A549 (cell line): ENCODE results near the gene GDA. TPM values are rescaled to one million over a fixed set of nuclear protein-coding genes. Genes with fewer than 3 reads are reported as not detected.

Experiments
- ATAC-seq, 2 experiments: fragments of 200-7000 bp in 1 of 2; fragments of >200 bp in 1 of 2; cut with Nextera tagmentation in 1 of 2; cut with Tn5 transposase in 1 of 2; 3 replicates each; pipeline versions ENCODE4 v1.8.0 to v1.9.1; 2018 to 2020; ENCODE audit warnings: mild to moderate bottlenecking in 1 of 2, moderate library complexity in 1 of 2
- CTCF ChIA-PET: fragments of 300-600 bp; sonication (Branson Sonifier 250); formaldehyde crosslinking; extraction: SDS; loops from one replicate; lab custom pipeline; 2021; ENCODE audit warnings: antibody characterized with exemption, inconsistent platforms; lab: Yijun Ruan, JAX
- POLR2A ChIA-PET: fragments of 350-600 bp; formaldehyde crosslinking; extraction: SDS; loops from one replicate; lab custom pipeline; 2021; ENCODE audit warnings: antibody characterized with exemption, inconsistent platforms; lab: Yijun Ruan, JAX
- DNase-seq, 2 experiments: peaks; one replicate each; pipeline versions ENCODE4 v3.0.0 to v3.0.0-alpha.2; 2011 to 2016; ENCODE audit warnings: low read depth in 1 of 2, low spot score in 1 of 2
- FAIRE-seq: peaks from 2 replicates; lab custom pipeline; 2011; peaks lifted over from hg19 to GRCh38; lab: Jason Lieb, UNC
- H3K27ac ChIP-seq, 2 experiments: fragments of >200 bp; sonication (Bioruptor Twin); formaldehyde crosslinking; 3 replicates each; pipeline ENCODE4 v1.5.1; 2016 to 2017
- H3K4me1 ChIP-seq: fragments of >200 bp; sonication (Bioruptor Twin); formaldehyde crosslinking; 3 replicates; pipeline ENCODE4 v1.6.1; 2016
- H3K4me2 ChIP-seq: fragments of >200 bp; sonication (Bioruptor Twin); formaldehyde crosslinking; 3 replicates; pipeline ENCODE4 v1.6.1; 2016
- H3K4me3 ChIP-seq: fragments of >200 bp; sonication (Bioruptor Twin); formaldehyde crosslinking; 3 replicates; pipeline ENCODE4 v1.5.1; 2016
- H3K9me3 ChIP-seq: fragments of >200 bp; sonication (Bioruptor Twin); formaldehyde crosslinking; 3 replicates; pipeline ENCODE4 v1.6.1; 2016
- CBX8 ChIP-seq: fragments of 200-600 bp; sonication (generic); IDR thresholded peaks from 2 replicates; pipeline ENCODE4 v1.6.1; 2016
- EHF ChIP-seq: fragments of 250-450 bp; sonication (Bioruptor Pico); IDR thresholded peaks from 2 replicates; pipeline ENCODE4 v1.5.0; 2020; ENCODE audit warnings: mild to moderate bottlenecking
- EHMT2 ChIP-seq: fragments of 200-600 bp; sonication (generic); IDR thresholded peaks from 2 replicates; pipeline ENCODE4 v1.6.1; 2016; ENCODE audit warnings: antibody characterized with exemption, low read depth, mild to moderate bottlenecking, moderate library complexity
- ESRRA ChIP-seq: fragments of 150-350 bp; IDR thresholded peaks from 2 replicates; pipeline ENCODE4 v1.6.1; 2014; ENCODE audit warnings: mild to moderate bottlenecking, low read length, borderline replicate concordance
- FOSB ChIP-seq: fragments of 250-450 bp; sonication (Bioruptor Pico); IDR thresholded peaks from 2 replicates; pipeline ENCODE4 v1.5.0; 2020; ENCODE audit warnings: mild to moderate bottlenecking, moderate library complexity
- FOSL2 ChIP-seq, 2 experiments: fragments of 450-650 bp in 1 of 2; fragments of >200 bp in 1 of 2; sonication (Bioruptor Twin) in 1 of 2; formaldehyde crosslinking; IDR thresholded peaks; 2 replicates each; pipeline versions ENCODE4 v1.5.0 to v1.6.1; 2016 to 2020; ENCODE audit warnings: mild to moderate bottlenecking in 1 of 2, moderate library complexity in 1 of 2
- HOXA7 ChIP-seq: fragments of 250-450 bp; sonication (Bioruptor Pico); IDR thresholded peaks from 2 replicates; pipeline ENCODE4 v1.5.0; 2020; ENCODE audit warnings: mild to moderate bottlenecking, moderate library complexity
- HOXB13 ChIP-seq: fragments of 250-450 bp; sonication (Bioruptor Pico); IDR thresholded peaks from 2 replicates; pipeline ENCODE4 v1.5.0; 2020; ENCODE audit warnings: low read depth, mild to moderate bottlenecking, moderate library complexity
- MAFK ChIP-seq: fragments of 450-650 bp; IDR thresholded peaks from 2 replicates; pipeline ENCODE4 v1.6.1; 2014; ENCODE audit not compliant: partially characterized antibody
- MAZ ChIP-seq: fragments of 150-350 bp; IDR thresholded peaks from 2 replicates; pipeline ENCODE4 v1.6.1; 2014; ENCODE audit warnings: antibody characterized with exemption, low read depth, low read length, borderline replicate concordance
- NFE2L2 ChIP-seq: fragments of 150-350 bp; conservative IDR thresholded peaks from 2 replicates; pipeline ENCODE4 v1.6.1; 2014; ENCODE audit warnings: low read length
- NPAS2 ChIP-seq: fragments of 250-450 bp; sonication (Bioruptor Pico); IDR thresholded peaks from 2 replicates; pipeline ENCODE4 v1.8.0; 2022; ENCODE audit warnings: mild to moderate bottlenecking, moderate library complexity, borderline replicate concordance
- NR3C1 ChIP-seq: fragments of >200 bp; sonication (Bioruptor Twin); formaldehyde crosslinking; IDR thresholded peaks from 3 replicates; pipeline ENCODE4 v1.6.1; 2017
- RAD21 ChIP-seq, 2 experiments: fragments of >200 bp in 1 of 2; sonication (Bioruptor Twin) in 1 of 2; formaldehyde crosslinking in 1 of 2; IDR thresholded peaks in 1 of 2; conservative IDR thresholded peaks in 1 of 2; 2 replicates in 1 of 2; 3 replicates in 1 of 2; pipeline ENCODE4 v1.6.1; 2012 to 2018; ENCODE audit warnings: inconsistent platforms in 1 of 2
- RFX5 ChIP-seq: fragments of 450-650 bp; IDR thresholded peaks from 2 replicates; pipeline ENCODE4 v1.7.1; 2014; ENCODE audit warnings: antibody characterized with exemption, mild to moderate bottlenecking, moderate library complexity
- SREBF2 ChIP-seq: fragments of 450-650 bp; IDR thresholded peaks from 2 replicates; pipeline ENCODE4 v1.6.1; 2014; ENCODE audit warnings: mild to moderate bottlenecking, moderate library complexity
- TP53 ChIP-seq: fragments of 250-450 bp; sonication (Bioruptor Pico); IDR thresholded peaks from 2 replicates; pipeline ENCODE4 v1.5.0; 2021; ENCODE audit warnings: mild to moderate bottlenecking, moderate library complexity
- WGBS: methylation state at CpG from one replicate; pipeline ENCODE4 v1.1.6; 2017; ENCODE audit errors: missing lambda C conversion rate; 5-methylcytosine and 5-hydroxymethylcytosine counted together
- polyA plus RNA-seq, 4 experiments: library from polyadenylated mRNA; depleted of rRNA in 3 of 4; stranded (reverse); fragments of >200 nt; fragmentation: RNase III in 1 of 4; extraction: RNeasy Plus Mini Kit Qiagen cat#74134 plus additional on column Dnase treatment in 1 of 4; gene quantifications; 2 replicates in 3 of 4; 3 replicates in 1 of 4; pipeline ENCODE4 v1.2.3, GENCODE V29; 2011 to 2017
- TF ChIP-seq, protein P1 (sequence below): IDR thresholded peaks from 2 replicates; pipeline ENCODE4 v1.6.1; 2012; ENCODE audit warnings: low read depth, borderline replicate concordance
- TF ChIP-seq, protein P2 (sequence below): IDR thresholded peaks from 2 replicates; pipeline ENCODE4 v1.6.1; 2012
- TF ChIP-seq, protein P3 (sequence below): fragments of >200 bp; sonication (Bioruptor Twin); formaldehyde crosslinking; IDR thresholded peaks from 2 replicates; pipeline ENCODE4 v1.6.1; 2016

Gene GDA
- polyA plus RNA-seq, 2 of the 4 experiments (the other 2 are of a cell fraction): 0.23 to 1.2 TPM

DNA sequence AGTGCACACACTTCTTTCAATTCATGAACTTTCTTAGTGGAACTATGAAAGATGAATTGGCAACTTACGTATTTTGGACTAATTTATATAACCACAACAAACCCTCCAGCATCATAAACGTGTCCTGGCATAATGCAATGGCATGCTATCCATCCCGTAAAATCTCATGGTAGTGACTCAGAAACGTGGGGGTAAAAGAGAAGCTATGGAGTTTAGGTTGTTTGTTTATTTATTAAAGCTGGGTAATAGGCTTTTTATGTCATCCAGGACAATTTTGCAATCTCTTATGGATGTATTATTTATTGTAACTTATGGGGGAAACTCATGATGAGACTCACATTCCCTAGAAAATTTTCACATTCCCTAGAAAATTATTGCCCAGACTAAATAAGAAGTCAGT lies 106.3 kb downstream of the GDA start:
- ChIA-PET POLR2A (no interaction called here), CTCF (interaction anchor here (0.6 to 1.2 kb wide), 2 partner anchors 17 to 377 kb away, joined by 3 read pairs; no protein-coding TSS in a partner anchor)
- TF ChIP-seq MAZ: no peak
- TF ChIP-seq EHMT2: no peak
- no peak for TF ChIP-seq SREBF2
- TF ChIP-seq, protein P1, sequence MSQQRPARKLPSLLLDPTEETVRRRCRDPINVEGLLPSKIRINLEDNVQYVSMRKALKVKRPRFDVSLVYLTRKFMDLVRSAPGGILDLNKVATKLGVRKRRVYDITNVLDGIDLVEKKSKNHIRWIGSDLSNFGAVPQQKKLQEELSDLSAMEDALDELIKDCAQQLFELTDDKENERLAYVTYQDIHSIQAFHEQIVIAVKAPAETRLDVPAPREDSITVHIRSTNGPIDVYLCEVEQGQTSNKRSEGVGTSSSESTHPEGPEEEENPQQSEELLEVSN: no peak
- TF ChIP-seq FOSB (CRISPR knock-in tag): no peak
- no peak for TF ChIP-seq HOXB13 (CRISPR knock-in tag)
- no peak for TF ChIP-seq HOXA7
- no peak for TF ChIP-seq MAFK
- TF ChIP-seq, protein P2, sequence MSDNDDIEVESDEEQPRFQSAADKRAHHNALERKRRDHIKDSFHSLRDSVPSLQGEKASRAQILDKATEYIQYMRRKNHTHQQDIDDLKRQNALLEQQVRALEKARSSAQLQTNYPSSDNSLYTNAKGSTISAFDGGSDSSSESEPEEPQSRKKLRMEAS: no peak
- TF ChIP-seq NPAS2 (CRISPR knock-in tag): no peak
- no peak for TF ChIP-seq RFX5
- no peak for TF ChIP-seq EHF (CRISPR knock-in tag)
- no peak for TF ChIP-seq NFE2L2
- FAIRE-seq: no peak
- no peak for DNase-seq
- Histone ChIP-seq H3K4me3 (no peak overlapping the region), H3K4me2 (no peak overlapping the region), H3K27ac (no peak overlapping the region), H3K9me3 (no peaks in the 10 kb centered on the region), H3K4me1 (no peaks in the 10 kb centered on the region)
- no peak for ATAC-seq
- WGBS: 42% methylated on average over 4 of the region's 4 CpGs

DNA sequence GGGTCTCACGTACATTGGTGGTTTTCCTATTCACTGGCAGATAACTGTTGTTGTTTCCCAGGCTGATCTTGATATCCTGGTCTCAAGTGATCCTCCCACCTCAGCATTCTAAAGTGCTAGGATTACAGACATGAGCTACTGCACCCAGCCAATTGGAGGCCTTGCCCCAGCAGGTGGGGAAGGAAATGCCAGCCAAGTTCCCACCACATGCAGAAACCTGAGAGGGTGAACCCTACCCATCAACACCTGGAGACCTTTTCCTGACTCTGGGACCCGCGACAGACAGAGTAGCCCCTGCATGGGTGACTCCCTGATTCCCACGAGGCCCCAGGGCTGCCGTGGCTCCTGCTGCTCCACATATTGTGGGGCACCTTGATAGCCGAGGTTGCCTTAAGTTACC lies 107.7 kb downstream of the GDA start:
- Histone ChIP-seq H3K4me2 (no peak overlapping the region), H3K9me3 (no peaks in the 10 kb centered on the region), H3K4me1 (no peaks in the 10 kb centered on the region), H3K4me3 (no peak overlapping the region), H3K27ac (no peak overlapping the region)
- CTCF ChIA-PET: interaction anchor here (1.7 to 2.7 kb wide), 2 partner anchors 9 to 217 kb away, joined by 6 to 16 read pairs; no protein-coding TSS in a partner anchor
- no peak for ATAC-seq
- TF ChIP-seq NR3C1 (no peak), TP53 (CRISPR knock-in tag) (no peak), CBX8 (no peak), RAD21 (conservative IDR thresholded peaks at IDR 0.05 in 1 of 2, IDR thresholded peaks at IDR 0.05 in 1 of 2) (no peak), ESRRA (no peak)
- TF ChIP-seq, protein P1: no peak
- POLR2A ChIA-PET: no interaction called here
- no peak for DNase-seq
- 74% methylated on average over 6 of the region's 6 CpGs for WGBS
- no peak for FAIRE-seq

DNA sequence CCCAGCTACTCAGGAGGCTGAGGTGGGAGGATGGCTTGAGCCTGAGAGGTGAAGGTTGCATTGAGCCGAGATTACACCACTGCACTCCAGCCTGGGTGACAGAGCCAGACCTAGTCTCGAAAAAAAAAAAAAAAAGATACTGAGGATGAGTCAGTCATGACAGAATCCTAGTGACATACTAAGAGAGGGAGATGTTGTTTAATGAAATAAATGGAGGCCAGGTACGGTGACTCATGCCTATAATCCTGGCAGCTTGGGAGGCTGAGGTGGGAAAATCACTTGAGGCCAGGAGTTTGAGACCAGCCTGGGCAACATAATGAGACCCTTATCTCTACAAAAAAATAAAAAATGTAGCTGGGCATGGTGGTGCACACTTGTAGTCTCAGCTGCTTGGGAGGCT lies 108.6 kb downstream of the GDA start:
- Histone ChIP-seq H3K4me2 (no peak overlapping the region), H3K4me3 (no peak overlapping the region), H3K27ac (no peak overlapping the region), H3K4me1 (no peaks in the 10 kb centered on the region), H3K9me3 (no peaks in the 10 kb centered on the region)
- TF ChIP-seq, protein P3, sequence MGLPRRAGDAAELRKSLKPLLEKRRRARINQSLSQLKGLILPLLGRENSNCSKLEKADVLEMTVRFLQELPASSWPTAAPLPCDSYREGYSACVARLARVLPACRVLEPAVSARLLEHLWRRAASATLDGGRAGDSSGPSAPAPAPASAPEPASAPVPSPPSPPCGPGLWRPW: no peak
- TF ChIP-seq FOSL2 (IDR thresholded peaks at IDR 0.05) (no peak), FOSL2 (CRISPR knock-in tag; IDR thresholded peaks at IDR 0.05) (peak; percentile 48; the same call in 1 of the 2 replicates)
- 29% methylated on average over 3 of the region's 3 CpGs for WGBS
- CTCF ChIA-PET: interaction anchor here (1.5 to 5.3 kb wide), 4 partner anchors 10 to 218 kb away, joined by 4 to 29 read pairs (median 11); no protein-coding TSS in a partner anchor
- POLR2A ChIA-PET: interaction anchor here (0.7 kb wide), 1 partner anchor 108 kb away, joined by 8 read pairs; no protein-coding TSS in a partner anchor
- ATAC-seq (0 out of 6 replicates have a peak, but pooled peaks of 1 of the 2 experiments have one; percentile 70), DNase-seq (peak in 1 of 2 experiments; percentile 28), FAIRE-seq (no peak)
